Measurements from ENCODE around the gene SURF6. TPM values are rescaled to one million over a fixed set of nuclear protein-coding genes. Genes with fewer than 3 reads are reported as not detected.

Gene SURF6
- total RNA-seq, 1 donor from 2014 or later: 23.9 TPM

GRCh38 chr9:133368249-133368881 lies 32.4 kb upstream of the SURF6 start:
- Mint-ChIP-seq H3K36me3 (ENCODE audit: low read depth) (peaks cover 73% of the 10 kb centered on the region), H3K4me1 (peaks cover 49% of the 10 kb centered on the region), H3K27me3 (no peaks in the 10 kb centered on the region), H3K27ac (no peak overlapping the region), H3K4me3 (no peak overlapping the region), H3K9me3 (no peaks in the 10 kb centered on the region)
- ChIA-PET CTCF (no interaction called here), POLR2A (no interaction called here)
- no peak for TF ChIP-seq CTCF (IDR thresholded peaks at IDR 0.05)
- intact Hi-C loops (cut with micrococcal nuclease): no loop called here
- DNase-seq: no peak
- ATAC-seq (ENCODE audit: low read depth): no peak

- Mint-ChIP-seq H3K36me3 (ENCODE audit: low read depth) (peaks cover 75% of the 10 kb centered on the region), H3K27me3 (no peaks in the 10 kb centered on the region), H3K27ac (no peak overlapping the region), H3K4me1 (peaks cover 46% of the 10 kb centered on the region), H3K4me3 (no peak overlapping the region), H3K9me3 (no peaks in the 10 kb centered on the region)
- CTCF ChIA-PET: no interaction called here
- POLR2A ChIA-PET: no interaction called here
- DNase-seq (no peak), ATAC-seq (ENCODE audit: low read depth) (no peak)
- intact Hi-C loops (cut with micrococcal nuclease): no loop called here
- TF ChIP-seq CTCF (IDR thresholded peaks at IDR 0.05): no peak
These were observed 31.8 kb upstream of the SURF6 start for GRCh38 chr9:133367778-133368177.

GRCh38 chr9:133367221-133367620 lies 31.2 kb upstream of the SURF6 start:
- no peak for TF ChIP-seq CTCF (IDR thresholded peaks at IDR 0.05)
- Mint-ChIP-seq H3K9me3 (no peaks in the 10 kb centered on the region), H3K27me3 (no peaks in the 10 kb centered on the region), H3K4me1 (peaks cover 40% of the 10 kb centered on the region), H3K27ac (no peak overlapping the region), H3K36me3 (ENCODE audit: low read depth) (peaks cover 75% of the 10 kb centered on the region), H3K4me3 (no peak overlapping the region)
- POLR2A ChIA-PET: interaction anchor here (1.2 kb wide), 1 partner anchor 19 kb away, joined by 6 read pairs; the partner anchor contains the start of genes MED22 and RPL7A
- CTCF ChIA-PET: no interaction called here
- intact Hi-C loops (cut with micrococcal nuclease): no loop called here
- ATAC-seq (ENCODE audit: low read depth) (no peak), DNase-seq (no peak)

- H3K27ac Mint-ChIP-seq: no peak overlapping the region
- intact Hi-C loops (cut with micrococcal nuclease): no loop called here
- ATAC-seq (ENCODE audit: low read depth): no peak
- H3K4me3 Mint-ChIP-seq: no peak overlapping the region
- ChIA-PET CTCF (interaction anchor here (1.2 kb wide), 1 partner anchor 13 kb away, joined by 3 read pairs; no protein-coding TSS in a partner anchor), POLR2A (interaction anchor here (1.0 to 1.2 kb wide), 2 partner anchors 8 to 18 kb away, joined by 6 read pairs; partner anchors contain the start of genes MED22 and RPL7A)
- no peak for TF ChIP-seq CTCF (IDR thresholded peaks at IDR 0.05)
- peaks cover 80% of the 10 kb centered on the region for H3K36me3 Mint-ChIP-seq (ENCODE audit: low read depth)
- H3K4me1 Mint-ChIP-seq: peaks cover 33% of the 10 kb centered on the region
- no peaks in the 10 kb centered on the region for H3K9me3 Mint-ChIP-seq
- H3K27me3 Mint-ChIP-seq: no peaks in the 10 kb centered on the region
- DNase-seq: no peak
These were observed 30.4 kb upstream of the SURF6 start for GRCh38 chr9:133366435-133366834.

- Mint-ChIP-seq H3K27ac (no peak overlapping the region), H3K4me1 (peaks cover 14% of the 10 kb centered on the region), H3K36me3 (ENCODE audit: low read depth) (peaks cover 78% of the 10 kb centered on the region), H3K27me3 (no peaks in the 10 kb centered on the region), H3K4me3 (no peak overlapping the region), H3K9me3 (no peaks in the 10 kb centered on the region)
- ChIA-PET CTCF (no interaction called here), POLR2A (no interaction called here)
- DNase-seq: no peak
- TF ChIP-seq CTCF (IDR thresholded peaks at IDR 0.05): no peak
- ATAC-seq (ENCODE audit: low read depth): no peak
- intact Hi-C loops (cut with micrococcal nuclease): no loop called here
These were observed 26.5 kb upstream of the SURF6 start for GRCh38 chr9:133362359-133363044.
